Inflammatory macrophage (primary cell): Measurements from ENCODE around the gene IKBKG.
"Not testable (repeated sequence)": the region's sequence is repeated elsewhere in the genome, so short reads cannot be mapped to it uniquely, and the experiment has no call there.

Experiments
- DNase-seq, 2 donors: peaks; one replicate each; pipeline ENCODE4 v3.0.0-alpha.2; 2020 to 2022

The IKBKG gene

DNA sequence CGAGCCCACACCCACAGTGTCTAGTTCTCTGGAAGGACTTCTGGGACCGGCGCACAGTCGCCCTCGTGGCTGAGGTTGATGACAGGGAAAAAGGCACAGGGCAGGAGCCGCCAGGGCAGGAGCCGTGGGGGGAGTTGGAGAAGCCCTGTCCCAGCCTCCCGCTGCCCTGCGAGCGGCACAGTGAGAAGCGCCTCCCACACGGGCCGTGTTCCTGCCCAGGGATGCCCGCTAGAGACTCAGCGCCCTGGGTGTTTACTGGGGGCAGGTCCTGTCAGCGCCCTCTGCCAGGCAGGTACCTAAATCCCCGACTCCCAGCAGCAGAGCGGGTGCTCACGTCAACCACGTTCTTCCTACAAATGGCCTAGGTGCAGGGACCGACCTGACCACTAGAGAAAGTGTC, 11.5 kb downstream of the IKBKG start:
- DNase-seq = not testable (repeated sequence)

- not testable (repeated sequence) for DNase-seq
These were observed 12.9 kb downstream of the IKBKG start for GRCh38 chrX:154560326-154560725.

- not testable (repeated sequence) for DNase-seq
These were observed 14.9 kb downstream of the IKBKG start for GRCh38 chrX:154562295-154562694.

- not testable (repeated sequence) for DNase-seq
These were observed 22.9 kb downstream of the IKBKG start for GRCh38 chrX:154570361-154570760.

DNA sequence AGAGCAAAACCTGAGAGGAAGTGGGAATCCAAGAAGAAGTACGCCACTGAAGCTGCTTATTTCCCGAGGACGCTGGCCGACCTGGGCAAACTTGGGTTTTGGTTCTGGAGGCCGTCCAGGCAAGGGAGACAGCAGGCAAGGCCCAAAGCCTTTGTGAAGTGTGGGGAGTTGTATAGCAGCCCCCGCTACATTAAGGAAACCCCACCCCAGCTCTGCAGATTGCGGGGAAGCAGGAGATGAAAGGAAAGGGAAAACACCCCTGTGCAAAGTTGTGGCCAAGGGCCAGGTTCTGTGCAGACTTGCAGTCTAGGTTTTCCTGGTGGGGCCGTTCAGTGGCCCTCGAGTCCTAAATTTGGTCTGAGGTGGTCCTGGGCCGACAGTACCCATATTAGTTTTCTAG, 25.6 kb downstream of the IKBKG start:
- not testable (repeated sequence) for DNase-seq

GRCh38 chrX:154575076-154575475, 27.7 kb downstream of the IKBKG start:
- DNase-seq = not testable (repeated sequence)

DNA sequence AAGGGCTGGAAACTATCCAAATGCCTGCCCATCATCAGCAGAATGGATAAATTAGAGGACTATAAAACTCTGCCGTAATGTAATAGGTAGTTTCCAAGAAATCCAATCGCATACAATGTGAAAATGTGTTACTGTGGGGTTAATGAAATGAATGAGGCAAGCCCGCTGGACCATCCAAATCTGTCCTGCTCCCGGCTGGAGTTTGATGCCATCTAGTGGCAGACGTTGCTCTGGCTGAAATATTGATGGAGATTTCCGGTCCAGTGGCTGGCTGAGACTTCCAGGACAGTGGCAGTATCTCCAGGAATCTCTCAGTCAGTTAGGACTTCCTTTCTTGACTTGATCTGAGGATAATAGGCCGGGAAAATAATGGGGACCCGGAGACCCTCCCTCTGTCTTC, 35.6 kb downstream of the IKBKG start:
- not testable (repeated sequence) for DNase-seq

GRCh38 chrX:154584585-154585183, 37.3 kb downstream of the IKBKG start, which contains the start of gene CTAG1A:
Gene CTAG1A, plus strand, starts transcription at chrX:154585133. Its CDS starts 74 bp downstream, at chrX:154585207.
- not testable (repeated sequence) for DNase-seq

GRCh38 chrX:154590415-154590814, 43.0 kb downstream of the IKBKG start:
- DNase-seq = not testable (repeated sequence)

DNA sequence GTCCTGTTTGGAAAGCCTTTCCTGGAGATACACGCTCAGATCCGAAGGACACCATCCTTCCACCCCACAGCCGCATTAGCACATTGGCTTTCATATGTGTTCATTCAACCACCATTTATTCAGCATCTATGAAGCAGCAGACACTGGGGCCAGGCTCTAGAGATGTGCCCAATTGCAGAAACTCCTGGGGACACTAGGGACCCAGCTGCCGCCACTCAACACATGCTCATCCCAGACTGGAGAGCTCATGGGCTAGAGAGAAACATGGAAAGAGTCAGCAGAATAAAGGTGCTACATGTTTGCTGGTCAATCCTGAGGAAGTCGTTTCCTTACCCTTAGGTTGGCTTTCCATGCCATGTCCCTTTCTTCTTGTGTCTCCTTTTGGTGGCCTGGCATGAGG, 45.1 kb downstream of the IKBKG start:
- no peak for DNase-seq

- no peak for DNase-seq
These were observed 45.8 kb downstream of the IKBKG start for GRCh38 chrX:154593201-154593600.

DNA sequence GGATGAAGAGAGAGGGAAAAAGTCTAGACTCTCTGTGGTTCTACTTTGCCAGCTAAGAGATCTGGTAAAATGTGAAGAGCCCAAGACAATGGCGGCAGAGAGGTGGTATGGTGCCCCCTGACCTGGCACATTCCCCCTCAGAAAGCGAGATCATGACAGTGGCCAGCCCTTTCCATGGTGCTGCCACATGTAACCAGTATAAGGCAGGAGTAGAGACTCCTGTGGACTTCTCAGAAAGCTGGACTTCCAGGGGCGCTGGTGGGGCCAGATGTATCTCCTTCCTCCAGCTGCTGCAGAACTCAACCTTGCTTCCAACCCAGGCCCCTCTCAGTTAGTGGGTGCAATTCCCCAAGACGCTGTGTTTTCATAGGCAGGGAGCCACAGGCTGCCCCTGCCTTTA, 47.1 kb downstream of the IKBKG start:
- no peak for DNase-seq

DNA sequence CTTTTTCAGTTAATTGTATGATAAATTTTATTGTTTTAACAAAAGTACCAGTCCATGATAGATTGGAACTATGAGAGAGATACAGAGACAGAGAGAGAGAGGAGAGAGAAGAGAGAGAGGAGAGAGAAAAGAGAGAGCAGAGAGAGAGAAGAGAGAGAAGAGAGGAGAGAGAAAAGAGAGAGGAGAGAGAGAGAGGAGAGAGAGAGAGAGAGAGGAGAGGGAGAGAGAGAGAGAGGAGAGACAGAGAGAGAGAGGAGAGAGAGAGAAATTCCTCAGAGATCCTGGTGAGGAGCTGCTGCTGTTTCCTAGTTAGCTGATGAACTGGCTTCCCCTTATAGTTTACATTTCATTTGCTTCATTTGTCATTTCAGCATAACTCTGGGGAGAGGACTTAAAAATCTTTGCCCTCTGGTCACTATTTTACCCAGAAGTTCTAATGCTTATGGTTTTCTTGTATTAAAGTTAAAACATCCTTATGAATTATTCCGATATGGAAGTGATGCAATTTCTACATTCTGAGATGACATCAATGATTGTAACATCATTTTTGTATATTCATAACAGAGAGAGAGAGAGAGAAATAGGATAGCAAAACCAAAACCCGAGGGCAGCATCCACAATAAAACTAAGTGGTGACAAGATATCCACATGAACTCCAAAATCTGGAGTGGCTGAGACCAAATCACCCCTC, 48.3 kb downstream of the IKBKG start:
- no peak for DNase-seq

- DNase-seq = peak in 1 of 2 donors; percentile 19
These were observed 49.0 kb downstream of the IKBKG start for GRCh38 chrX:154596290-154596929.

GRCh38 chrX:154597221-154597620, 49.8 kb downstream of the IKBKG start:
- no peak for DNase-seq

- DNase-seq = no peak
These were observed 51.2 kb downstream of the IKBKG start for GRCh38 chrX:154598656-154599055.

GRCh38 chrX:154599531-154599930, 52.1 kb downstream of the IKBKG start:
- DNase-seq = no peak

GRCh38 chrX:154600759-154601374, 53.4 kb downstream of the IKBKG start:
- DNase-seq = no peak

DNA sequence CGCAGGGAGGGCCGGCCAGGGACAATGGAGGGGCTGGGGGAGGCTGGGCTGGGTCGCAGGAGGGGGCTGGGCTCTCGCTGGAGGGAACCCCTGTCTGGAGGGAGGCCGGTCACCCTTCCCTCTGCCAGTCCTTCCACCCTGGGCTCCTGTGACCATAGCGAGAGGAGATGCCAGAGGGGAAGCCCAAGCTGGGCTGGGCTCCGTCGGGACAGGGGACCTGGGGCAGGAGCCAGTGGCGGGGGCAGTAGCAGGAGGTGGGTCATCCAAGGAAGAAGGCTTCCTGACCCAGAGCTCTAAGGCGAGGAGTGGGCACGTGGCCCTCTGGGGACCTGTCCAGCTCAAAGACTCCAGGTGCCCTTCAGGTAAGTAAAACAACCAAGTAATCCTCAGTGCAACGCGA, 54.8 kb downstream of the IKBKG start:
- no peak for DNase-seq

- DNase-seq = no peak
These were observed 55.5 kb downstream of the IKBKG start for GRCh38 chrX:154602766-154603437.

- DNase-seq = no peak
These were observed 56.3 kb downstream of the IKBKG start for GRCh38 chrX:154603438-154604430.

- DNase-seq = no peak
These were observed 58.1 kb downstream of the IKBKG start for GRCh38 chrX:154605566-154605965.
